HG03135 (cell line): Measurements from ENCODE around the gene MRPL4.

Experiments
- ATAC-seq: cut with Tn5 transposase; IDR thresholded peaks from one replicate; pipeline ENCODE4 v1.9.1; 2021; ENCODE audit warnings: mild to moderate bottlenecking, moderate library complexity; ENCODE audit not compliant: unreplicated experiment

MRPL4 gene

DNA sequence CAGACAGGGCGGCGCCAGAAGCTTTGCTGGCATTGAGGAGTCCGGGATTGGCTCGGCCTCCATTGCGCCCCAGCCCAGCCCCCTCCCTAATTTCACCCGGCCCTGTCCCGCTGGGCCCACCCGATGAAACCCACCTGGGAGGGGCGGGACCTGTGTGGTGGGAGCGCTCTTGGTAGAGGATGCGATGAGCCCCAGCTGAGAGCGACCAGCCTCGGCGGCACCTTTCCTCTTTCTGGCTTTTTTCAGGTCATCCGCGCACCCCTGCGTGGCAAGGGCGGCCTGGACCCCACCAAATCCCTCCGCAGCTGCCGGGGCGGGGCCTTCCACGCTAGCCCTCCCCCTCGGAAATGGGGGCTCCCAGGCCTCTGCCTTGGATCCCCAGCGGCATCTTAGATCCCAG lies 57.4 kb downstream of the MRPL4 start, which contains the start of gene ZGLP1:
Gene ZGLP1 (minus strand): TSS at position 393 of the 400 bp plus-strand sequence.
- ATAC-seq, result no peak
